GM12878 (cell line): ENCODE results near the gene GRAMD2B. TPM values are rescaled to one million over a fixed set of nuclear protein-coding genes. Genes with fewer than 3 reads are reported as not detected.
A peak's percentile ranks its signal among the peaks of the same experiment; 100 is the strongest.

Experiments used
- ASH2L ChIP-seq: fragments of 300-600, 200-600 bp; sonication (generic); IDR thresholded peaks from 2 replicates; pipeline ENCODE4 v1.6.1; 2017; ENCODE audit warnings: low read depth, mild to moderate bottlenecking, borderline replicate concordance
- CREB1 ChIP-seq: IDR thresholded peaks from 2 replicates; pipeline ENCODE4 v1.6.1; 2012; ENCODE audit warnings: low read depth, mild to moderate bottlenecking, inconsistent platforms
- DPF2 ChIP-seq: fragments of 450-650 bp; IDR thresholded peaks from 2 replicates; pipeline ENCODE4 v1.6.1; 2017; ENCODE audit warnings: mild to moderate bottlenecking
- EED ChIP-seq: sonication (generic); IDR thresholded peaks from 2 replicates; pipeline ENCODE4 v1.6.1; 2016; ENCODE audit warnings: antibody characterized with exemption, low read depth
- EGR1 ChIP-seq, 2 experiments: IDR thresholded peaks; 1 replicate in 1 of 2; 2 replicates in 1 of 2; pipeline ENCODE4 v1.6.1; 2011 to 2012; ENCODE audit warnings: low read depth in 2 of 2, low read length in 2 of 2, borderline replicate concordance in 1 of 2, mild to moderate bottlenecking in 1 of 2, moderate library complexity in 1 of 2
- ESRRA ChIP-seq: IDR thresholded peaks from 2 replicates; pipeline ENCODE4 v1.6.1; 2012; ENCODE audit warnings: mild to moderate bottlenecking, low read length, improper control_type of control experiment
- ETV6 ChIP-seq, 2 experiments: fragments of 450-650 bp in 1 of 2; IDR thresholded peaks in 1 of 2; conservative IDR thresholded peaks in 1 of 2; 2 replicates each; pipeline ENCODE4 v1.6.1; 2014; ENCODE audit warnings: antibody characterized with exemption in 1 of 2, borderline replicate concordance in 1 of 2, low read depth in 1 of 2, mild to moderate bottlenecking in 1 of 2, moderate library complexity in 1 of 2
- EZH2 ChIP-seq: IDR thresholded peaks from 2 replicates; pipeline ENCODE4 v1.6.1; 2012; ENCODE audit warnings: low read depth, mild to moderate bottlenecking, control low read depth, inconsistent platforms, low read length, borderline replicate concordance; ENCODE audit not compliant: control insufficient read depth
- FOXK2 ChIP-seq: fragments of 450-650 bp; IDR thresholded peaks from 2 replicates; pipeline ENCODE4 v1.6.1; 2017; ENCODE audit warnings: mild to moderate bottlenecking, moderate library complexity
- JUNB ChIP-seq: IDR thresholded peaks from 2 replicates; pipeline ENCODE4 v1.6.1; 2016; ENCODE audit warnings: antibody characterized with exemption, mild to moderate bottlenecking
- JUND ChIP-seq: IDR thresholded peaks from 2 replicates; pipeline ENCODE4 v1.6.1; 2012; ENCODE audit warnings: low read depth, mild to moderate bottlenecking, low read length, improper control_type of control experiment, moderate library complexity
- KAT2A ChIP-seq: conservative IDR thresholded peaks from 2 replicates; pipeline ENCODE4 v1.6.1; 2011; ENCODE audit warnings: low read depth, low read length; ENCODE audit not compliant: control insufficient read depth
- KLF5 ChIP-seq: fragments of 450-650 bp; IDR thresholded peaks from 2 replicates; pipeline ENCODE4 v1.6.1; 2014; ENCODE audit warnings: mild to moderate bottlenecking; ENCODE audit not compliant: partially characterized antibody
- MYB ChIP-seq: fragments of 150-350 bp; IDR thresholded peaks from 2 replicates; pipeline ENCODE4 v1.6.1; 2014; ENCODE audit warnings: mild to moderate bottlenecking, low read depth, low read length, borderline replicate concordance
- PML ChIP-seq: IDR thresholded peaks from 2 replicates; pipeline ENCODE4 v1.6.1; 2012; ENCODE audit warnings: low read length, inconsistent platforms
- RUNX3 ChIP-seq: IDR thresholded peaks from 2 replicates; pipeline ENCODE4 v1.6.1; 2012; ENCODE audit warnings: low read length, inconsistent platforms
- SIX5 ChIP-seq: IDR thresholded peaks from 2 replicates; pipeline ENCODE4 v1.6.1; 2011; ENCODE audit warnings: mild to moderate bottlenecking, low read depth, low read length, moderate library complexity; ENCODE audit not compliant: severe bottlenecking
- SREBF2 ChIP-seq: IDR thresholded peaks from 2 replicates; pipeline ENCODE4 v1.6.1; 2012; ENCODE audit warnings: mild to moderate bottlenecking, low read length
- TARDBP ChIP-seq: IDR thresholded peaks from 2 replicates; pipeline ENCODE4 v1.6.1; 2016; ENCODE audit warnings: borderline replicate concordance
- YY1 ChIP-seq: IDR thresholded peaks from 2 replicates; pipeline ENCODE4 v1.6.1; 2011; ENCODE audit warnings: low read depth, mild to moderate bottlenecking, low read length
- ZNF217 ChIP-seq: fragments of 450-650 bp; IDR thresholded peaks from 2 replicates; pipeline ENCODE4 v1.6.1; 2017; ENCODE audit warnings: antibody characterized with exemption, mild to moderate bottlenecking
- ZNF274 ChIP-seq: IDR thresholded peaks from one replicate; pipeline ENCODE4 v1.8.0; 2011; ENCODE audit not compliant: insufficient read length, insufficient read depth
- polyA plus RNA-seq, 11 experiments: library from polyadenylated mRNA; depleted of rRNA in 4 of 11; unstranded in 6 of 11; stranded (reverse) in 5 of 11; fragments of >200 nt; fragmentation: Nextera tagmentation in 4 of 11; fragmentation: Illumina TruSeq in 1 of 11; extraction: Ambion mirVana in 4 of 11; extraction: Trizol in 1 of 11; gene quantifications; 1 replicate in 1 of 11; 2 replicates in 10 of 11; pipeline versions ENCODE4 v1.2.1 to v1.2.3, GENCODE V29; 2011 to 2016; ENCODE audit warnings: inconsistent platforms in 2 of 11, missing spikeins in 2 of 11, low read depth in 1 of 11
- total RNA-seq, 4 experiments: library from RNA; depleted of rRNA in 3 of 4; stranded (reverse); fragments of >200 nt in 3 of 4; fragmentation: Illumina TruSeq in 1 of 4; extraction: Trizol in 1 of 4; gene quantifications; 2 replicates each; pipeline versions ENCODE4 v1.2.1 to v1.2.3, GENCODE V29; 2013 to 2021
- TF ChIP-seq, protein P1 (sequence below): fragments of 450-650 bp; IDR thresholded peaks from 2 replicates; pipeline ENCODE4 v1.6.1; 2017; ENCODE audit warnings: mild to moderate bottlenecking, moderate library complexity
- TF ChIP-seq, protein P2 (sequence below): fragments of 450-650 bp; conservative IDR thresholded peaks from 2 replicates; pipeline ENCODE4 v1.6.1; 2017; ENCODE audit warnings: mild to moderate bottlenecking, moderate library complexity
- TF ChIP-seq, protein P3 (sequence below), 3 experiments: IDR thresholded peaks in 2 of 3; conservative IDR thresholded peaks in 1 of 3; 2 replicates each; pipeline ENCODE4 v1.5.1; 2011; ENCODE audit warnings: low read depth in 3 of 3, low read length in 3 of 3, mild to moderate bottlenecking in 3 of 3, control low read depth in 2 of 3, moderate library complexity in 2 of 3, inconsistent platforms in 1 of 3, mixed read lengths in 1 of 3; ENCODE audit not compliant: control insufficient read depth in 2 of 3, insufficient read depth in 1 of 3; ENCODE audit errors: extremely low read depth in 1 of 3

GRAMD2B gene
- total and polyA plus RNA-seq, 10 of the 15 experiments (the other 5 are each of a cell fraction or from before 2014, with no cell fraction given): 1.9 to 21.5 (median 8.4) TPM

DNA sequence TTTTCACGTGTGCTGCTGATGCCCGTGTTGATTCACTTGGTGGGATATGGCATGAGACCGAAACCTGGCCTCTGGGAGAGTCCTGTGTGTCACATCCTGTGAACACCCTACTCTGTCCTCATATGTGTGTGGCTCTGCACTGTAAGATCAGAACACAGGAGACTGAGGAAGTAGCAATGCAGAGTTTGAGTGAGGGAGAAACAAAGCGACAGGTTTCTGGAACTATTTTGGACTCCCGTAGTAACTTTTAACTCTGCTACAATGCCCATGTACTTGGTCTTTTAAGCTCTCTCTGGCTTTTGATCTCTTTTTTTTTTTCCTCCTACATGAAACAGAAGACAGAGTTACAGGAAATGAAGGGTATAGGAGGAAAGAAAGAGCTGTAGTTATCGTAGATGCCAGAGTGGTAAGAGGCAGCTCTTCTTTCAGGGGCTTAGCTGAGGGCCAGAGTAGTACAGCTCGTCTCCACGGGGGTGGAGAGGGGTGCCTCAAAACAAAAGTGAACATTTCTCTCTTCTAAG lies 26.6 kb downstream of the GRAMD2B start (continued):
- TF ChIP-seq EED (peak; percentile 87), PML (0 out of 2 replicates have a peak, but pooled peaks have one; percentile 38), JUNB (peak; percentile 31; the same call in 1 of the 2 replicates), FOXK2 (no peak), SREBF2 (no peak), DPF2 (no peak), EGR1 (IDR thresholded peaks at IDR 0.05; ENCODE audit: borderline replicate concordance in 1 of 2, low read depth in 2 of 2, low read length in 2 of 2) (no peak), ETV6 (conservative IDR thresholded peaks at IDR 0.05 in 1 of 2, IDR thresholded peaks at IDR 0.05 in 1 of 2; ENCODE audit: borderline replicate concordance in 1 of 2, low read depth in 1 of 2) (peak in 1 of 2 experiments; percentile 65; a peak in 1 of 4 replicates), TARDBP (no peak), EZH2 (no peak), ESRRA (no peak), RUNX3 (peak; percentile 52), KAT2A (no peak), SIX5 (no peak), KLF5 (no peak), YY1 (no peak), CREB1 (peak; percentile 63; the same call in 1 of the 2 replicates), ZNF274 (no peak), ASH2L (no peak), ZNF217 (no peak), JUND (no peak), MYB (no peak)
- TF ChIP-seq, protein P1, sequence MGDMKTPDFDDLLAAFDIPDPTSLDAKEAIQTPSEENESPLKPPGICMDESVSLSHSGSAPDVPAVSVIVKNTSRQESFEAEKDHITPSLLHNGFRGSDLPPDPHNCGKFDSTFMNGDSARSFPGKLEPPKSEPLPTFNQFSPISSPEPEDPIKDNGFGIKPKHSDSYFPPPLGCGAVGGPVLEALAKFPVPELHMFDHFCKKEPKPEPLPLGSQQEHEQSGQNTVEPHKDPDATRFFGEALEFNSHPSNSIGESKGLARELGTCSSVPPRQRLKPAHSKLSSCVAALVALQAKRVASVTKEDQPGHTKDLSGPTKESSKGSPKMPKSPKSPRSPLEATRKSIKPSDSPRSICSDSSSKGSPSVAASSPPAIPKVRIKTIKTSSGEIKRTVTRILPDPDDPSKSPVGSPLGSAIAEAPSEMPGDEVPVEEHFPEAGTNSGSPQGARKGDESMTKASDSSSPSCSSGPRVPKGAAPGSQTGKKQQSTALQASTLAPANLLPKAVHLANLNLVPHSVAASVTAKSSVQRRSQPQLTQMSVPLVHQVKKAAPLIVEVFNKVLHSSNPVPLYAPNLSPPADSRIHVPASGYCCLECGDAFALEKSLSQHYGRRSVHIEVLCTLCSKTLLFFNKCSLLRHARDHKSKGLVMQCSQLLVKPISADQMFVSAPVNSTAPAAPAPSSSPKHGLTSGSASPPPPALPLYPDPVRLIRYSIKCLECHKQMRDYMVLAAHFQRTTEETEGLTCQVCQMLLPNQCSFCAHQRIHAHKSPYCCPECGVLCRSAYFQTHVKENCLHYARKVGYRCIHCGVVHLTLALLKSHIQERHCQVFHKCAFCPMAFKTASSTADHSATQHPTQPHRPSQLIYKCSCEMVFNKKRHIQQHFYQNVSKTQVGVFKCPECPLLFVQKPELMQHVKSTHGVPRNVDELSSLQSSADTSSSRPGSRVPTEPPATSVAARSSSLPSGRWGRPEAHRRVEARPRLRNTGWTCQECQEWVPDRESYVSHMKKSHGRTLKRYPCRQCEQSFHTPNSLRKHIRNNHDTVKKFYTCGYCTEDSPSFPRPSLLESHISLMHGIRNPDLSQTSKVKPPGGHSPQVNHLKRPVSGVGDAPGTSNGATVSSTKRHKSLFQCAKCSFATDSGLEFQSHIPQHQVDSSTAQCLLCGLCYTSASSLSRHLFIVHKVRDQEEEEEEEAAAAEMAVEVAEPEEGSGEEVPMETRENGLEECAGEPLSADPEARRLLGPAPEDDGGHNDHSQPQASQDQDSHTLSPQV: no peak
- TF ChIP-seq, protein P2, sequence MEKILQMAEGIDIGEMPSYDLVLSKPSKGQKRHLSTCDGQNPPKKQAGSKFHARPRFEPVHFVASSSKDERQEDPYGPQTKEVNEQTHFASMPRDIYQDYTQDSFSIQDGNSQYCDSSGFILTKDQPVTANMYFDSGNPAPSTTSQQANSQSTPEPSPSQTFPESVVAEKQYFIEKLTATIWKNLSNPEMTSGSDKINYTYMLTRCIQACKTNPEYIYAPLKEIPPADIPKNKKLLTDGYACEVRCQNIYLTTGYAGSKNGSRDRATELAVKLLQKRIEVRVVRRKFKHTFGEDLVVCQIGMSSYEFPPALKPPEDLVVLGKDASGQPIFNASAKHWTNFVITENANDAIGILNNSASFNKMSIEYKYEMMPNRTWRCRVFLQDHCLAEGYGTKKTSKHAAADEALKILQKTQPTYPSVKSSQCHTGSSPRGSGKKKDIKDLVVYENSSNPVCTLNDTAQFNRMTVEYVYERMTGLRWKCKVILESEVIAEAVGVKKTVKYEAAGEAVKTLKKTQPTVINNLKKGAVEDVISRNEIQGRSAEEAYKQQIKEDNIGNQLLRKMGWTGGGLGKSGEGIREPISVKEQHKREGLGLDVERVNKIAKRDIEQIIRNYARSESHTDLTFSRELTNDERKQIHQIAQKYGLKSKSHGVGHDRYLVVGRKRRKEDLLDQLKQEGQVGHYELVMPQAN: no peak
- TF ChIP-seq, protein P3, sequence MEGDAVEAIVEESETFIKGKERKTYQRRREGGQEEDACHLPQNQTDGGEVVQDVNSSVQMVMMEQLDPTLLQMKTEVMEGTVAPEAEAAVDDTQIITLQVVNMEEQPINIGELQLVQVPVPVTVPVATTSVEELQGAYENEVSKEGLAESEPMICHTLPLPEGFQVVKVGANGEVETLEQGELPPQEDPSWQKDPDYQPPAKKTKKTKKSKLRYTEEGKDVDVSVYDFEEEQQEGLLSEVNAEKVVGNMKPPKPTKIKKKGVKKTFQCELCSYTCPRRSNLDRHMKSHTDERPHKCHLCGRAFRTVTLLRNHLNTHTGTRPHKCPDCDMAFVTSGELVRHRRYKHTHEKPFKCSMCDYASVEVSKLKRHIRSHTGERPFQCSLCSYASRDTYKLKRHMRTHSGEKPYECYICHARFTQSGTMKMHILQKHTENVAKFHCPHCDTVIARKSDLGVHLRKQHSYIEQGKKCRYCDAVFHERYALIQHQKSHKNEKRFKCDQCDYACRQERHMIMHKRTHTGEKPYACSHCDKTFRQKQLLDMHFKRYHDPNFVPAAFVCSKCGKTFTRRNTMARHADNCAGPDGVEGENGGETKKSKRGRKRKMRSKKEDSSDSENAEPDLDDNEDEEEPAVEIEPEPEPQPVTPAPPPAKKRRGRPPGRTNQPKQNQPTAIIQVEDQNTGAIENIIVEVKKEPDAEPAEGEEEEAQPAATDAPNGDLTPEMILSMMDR (IDR thresholded peaks at IDR 0.05 in 2 of 3, conservative IDR thresholded peaks at IDR 0.05 in 1 of 3; ENCODE audit: control insufficient read depth in 2 of 3, extremely low read depth in 1 of 3, insufficient read depth in 1 of 3, low read depth in 3 of 3, low read length in 3 of 3): no peak
